Measurements from ENCODE around the gene MTHFD1. TPM values are rescaled to one million over a fixed set of nuclear protein-coding genes. Genes with fewer than 3 reads are reported as not detected.

Gene MTHFD1
- 25.5 and 49.2 TPM in 2 replicates for total RNA-seq

DNA sequence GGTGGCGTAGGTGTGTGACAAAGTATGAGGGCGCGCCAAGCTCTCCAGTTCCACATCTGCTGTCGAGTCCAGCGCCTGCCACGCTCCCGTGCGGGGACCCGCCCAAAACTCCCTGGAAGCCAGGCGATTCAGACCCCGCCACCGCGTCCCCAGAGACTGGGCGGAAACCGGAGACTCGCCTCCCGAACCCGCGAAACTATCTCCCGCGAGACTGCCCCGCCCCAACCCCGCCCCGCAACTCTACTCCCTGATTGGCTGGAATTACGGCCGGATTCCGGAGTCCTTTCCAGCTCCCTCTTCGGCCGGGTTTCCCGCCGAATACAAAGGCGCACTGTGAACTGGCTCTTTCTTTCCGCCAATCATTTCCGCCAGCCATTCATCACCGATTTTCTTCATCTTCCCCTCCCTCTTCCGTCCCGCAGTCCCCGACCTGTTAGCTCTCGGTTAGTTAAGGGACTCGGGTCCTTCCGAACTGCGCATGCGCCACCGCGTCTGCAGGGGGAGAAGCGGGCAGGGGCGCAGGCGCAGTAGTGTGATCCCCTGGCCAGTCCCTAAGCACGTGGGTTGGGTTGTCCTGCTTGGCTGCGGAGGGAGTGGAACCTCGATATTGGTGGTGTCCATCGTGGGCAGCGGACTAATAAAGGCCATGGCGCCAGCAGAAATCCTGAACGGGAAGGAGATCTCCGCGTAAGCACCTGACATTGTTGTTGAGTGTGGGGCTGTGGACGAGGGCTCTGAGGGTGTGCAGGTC, at the start of gene MTHFD1:
Gene MTHFD1 (plus strand): TSS at position 572 of the 751 bp plus-strand sequence. CDS start 75 bp downstream, at position 647.

DNA sequence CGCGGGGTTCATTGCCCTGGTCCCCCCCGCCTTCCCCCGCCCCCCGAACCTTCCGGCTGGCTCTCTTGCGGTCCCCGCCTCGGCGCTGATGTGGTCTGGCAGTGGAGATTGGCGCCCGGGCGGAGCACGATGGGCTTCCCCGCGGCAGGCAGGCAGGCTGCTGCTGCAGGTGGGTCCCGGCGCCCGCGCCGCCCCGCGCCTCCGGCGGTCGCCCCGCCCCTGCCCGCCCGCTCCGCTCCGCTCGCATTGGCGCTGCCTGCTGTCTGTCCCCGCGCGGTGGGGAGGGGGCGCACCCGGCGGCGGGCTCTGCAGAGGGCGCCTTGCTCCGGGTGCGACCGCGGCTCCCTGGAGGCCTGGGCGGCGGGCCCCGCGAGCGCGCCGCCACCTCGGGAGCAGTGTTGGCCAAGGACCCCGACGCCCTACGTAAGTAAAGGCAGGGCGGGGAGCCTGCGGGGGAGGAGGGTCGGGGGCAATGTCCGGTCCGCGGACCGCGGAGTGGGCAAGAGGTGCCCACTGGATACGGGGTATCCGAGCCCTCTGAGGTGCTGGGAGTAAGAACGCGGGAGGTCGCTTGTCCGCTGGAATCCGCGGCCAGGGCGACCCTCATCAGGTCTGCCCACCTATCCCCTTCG, 77.2 kb downstream of the MTHFD1 start, which contains the start of gene AKAP5:
Gene AKAP5 (plus strand): TSS at position 309 of the 632 bp plus-strand sequence. CDS start 2,896 bp downstream, outside the sequence.

DNA sequence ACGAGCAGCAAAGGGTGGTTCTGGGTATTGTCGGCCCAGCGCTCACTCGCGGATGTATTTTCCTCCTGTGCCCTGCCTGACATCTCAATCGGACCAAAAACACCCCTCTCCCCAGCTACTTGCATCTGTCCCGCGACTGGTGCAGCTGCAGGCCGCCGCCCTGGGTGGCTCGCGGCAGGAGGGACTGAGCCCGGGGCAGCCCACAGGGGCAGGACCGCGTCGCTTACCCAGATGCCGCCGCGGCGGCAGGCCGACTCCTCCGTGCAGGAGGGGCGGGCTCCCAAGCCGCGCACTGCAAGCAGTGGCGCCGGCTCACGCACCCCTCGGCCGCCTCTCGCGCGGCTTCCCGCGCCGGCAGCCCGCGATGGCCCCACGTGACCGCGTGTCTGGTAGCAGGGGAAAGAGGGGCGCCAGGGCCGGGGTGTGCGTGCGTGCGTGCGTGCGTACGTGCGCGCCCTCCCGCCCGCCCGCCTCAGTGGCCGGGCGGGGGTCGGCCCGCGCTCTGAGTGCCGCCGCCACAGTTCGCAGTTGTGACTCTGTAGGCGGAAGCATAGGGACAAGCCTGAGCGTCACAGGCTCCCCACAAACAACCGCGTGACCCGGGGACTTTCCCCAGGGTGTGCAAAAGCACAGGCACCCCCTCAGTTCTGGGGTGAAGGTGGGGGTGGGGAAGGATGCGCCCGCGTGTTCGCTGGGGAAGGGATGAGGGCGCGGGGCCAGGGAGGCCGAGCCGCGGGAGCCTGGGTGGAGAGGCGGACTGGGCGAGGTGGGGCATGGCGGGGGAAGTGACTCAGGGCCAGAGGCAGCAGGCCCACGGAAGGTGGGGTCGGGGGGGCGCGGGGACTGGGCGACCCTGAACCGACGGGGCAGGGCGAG, 115.5 kb downstream of the MTHFD1 start, which contains the start of gene ZBTB25:
Gene ZBTB25 (minus strand): TSS at position 405 of the 876 bp plus-strand sequence. CDS start 13,305 bp downstream, outside the sequence.

GRCh38 chr14:64504310-64504896, 116.2 kb downstream of the MTHFD1 start, which contains the start of gene ZBTB1:
ZBTB1 (plus strand) TSS chr14:64504770; CDS start chr14:64521505, 16,735 bp downstream.

Small RNA genes within 50 kb of the gene (small RNA-seq; reads per million reads assigned to genes)
- gene AL161756.2: not detected

Other genes starting within 250 kb of the MTHFD1 start
- gene ESR2, start 94.0 kb upstream of the MTHFD1 start, total RNA-seq: 0.33 and 0.57 TPM in 2 replicates
- 0.33 and 0.76 TPM in 2 replicates for gene AKAP5, start 77.1 kb downstream of the MTHFD1 start, total RNA-seq
- 4.6 and 5.7 TPM in 2 replicates for gene ZBTB25, start 115.5 kb downstream of the MTHFD1 start, total RNA-seq
- 52.5 and 55.5 TPM in 2 replicates for gene ZBTB1, start 116.4 kb downstream of the MTHFD1 start, total RNA-seq
- 8.7 and 15.4 TPM in 2 replicates for gene HSPA2, start 152.4 kb downstream of the MTHFD1 start, total RNA-seq
- gene PPP1R36, start 161.6 kb downstream of the MTHFD1 start, total RNA-seq: 0.65 and 0.67 TPM in 2 replicates